ENCODE results near the gene PSTPIP1. TPM values are rescaled to one million over a fixed set of nuclear protein-coding genes. Genes with fewer than 3 reads are reported as not detected.

PSTPIP1 gene
- total and polyA plus RNA-seq, 2 of the 13 experiments (the other 11 are each of a cell fraction or from before 2014, with no cell fraction given), result 4.4 to 8.7 TPM

- no peak for TF ChIP-seq MNT (IDR thresholded peaks at IDR 0.05)
- TF ChIP-seq GZF1 (CRISPR knock-in tag; IDR thresholded peaks at IDR 0.05), result no peak
- no peak for TF ChIP-seq GPBP1L1 (CRISPR knock-in tag; IDR thresholded peaks at IDR 0.05)
- TF ChIP-seq ZNF770 (CRISPR knock-in tag; IDR thresholded peaks at IDR 0.05), result no peak
These were observed 45.7 kb downstream of the PSTPIP1 start (continued) for GRCh38 chr15:77040673-77041072.

- no peak overlapping the region for H3K4me2 ChIP-seq (ENCODE audit: low read depth, low read length)
- intact Hi-C loops (cut with micrococcal nuclease; ENCODE audit: unreplicated experiment) (no loop called here), in situ Hi-C loops (cut with HindIII; ENCODE audit: extremely low pct_ligation_motif_present, low pct_unique_long_range_greater_than_20kb) (no loop called here)
- BruUV-seq (replicated peaks), result no TSS peak
- H3K9ac ChIP-seq (ENCODE audit: insufficient read depth, low read depth, low read length), result no peak overlapping the region
- H3K9me3 ChIP-seq (ENCODE audit: low read length), result no peaks in the 10 kb centered on the region
- H3K27ac ChIP-seq (ENCODE audit: extremely low read length, insufficient read depth, low read length), result no peak overlapping the region
- 95% methylated on average over 8 of the region's 8 CpGs for WGBS (ENCODE audit: low lambda C conversion rate)
- H3K4me3 ChIP-seq (replicated peaks in 1 of 3; ENCODE audit: insufficient read depth in 1 of 3, low read depth in 2 of 3, low read length in 3 of 3), result no peak overlapping the region
- no peaks in the 10 kb centered on the region for H3K79me2 ChIP-seq (ENCODE audit: insufficient read depth, low read length)
- ChIA-PET POLR2A (no interaction called here), CTCF (ENCODE audit: low intra/inter-chr PET ratio, low total read pairs) (no interaction called here)
- DNase-seq (ENCODE audit: low spot score), result no peak
- no peaks in the 10 kb centered on the region for H4K20me1 ChIP-seq (ENCODE audit: insufficient read depth, low read length)
- no peaks in the 10 kb centered on the region for H3K27me3 ChIP-seq (ENCODE audit: control insufficient read depth in 1 of 2, insufficient read depth in 2 of 2, low read length in 2 of 2)
- H3K4me1 ChIP-seq (ENCODE audit: insufficient read depth, low read length), result no peaks in the 10 kb centered on the region
- no peak for ATAC-seq
- H3K36me3 ChIP-seq (replicated peaks in 1 of 2; ENCODE audit: control insufficient read depth in 1 of 2, insufficient read depth in 2 of 2, low read length in 2 of 2), result peaks cover 5 to 42% of the 10 kb centered on the region in 2 experiments
- H2AFZ ChIP-seq (ENCODE audit: low read length), result no peak overlapping the region
- no peak for FAIRE-seq
- TF ChIP-seq KLF12 (CRISPR knock-in tag; IDR thresholded peaks at IDR 0.05; ENCODE audit: borderline replicate concordance), result no peak
- TF ChIP-seq TOE1 (CRISPR knock-in tag; IDR thresholded peaks at IDR 0.05), result no peak
- no peak for TF ChIP-seq ZNF44 (CRISPR knock-in tag; IDR thresholded peaks at IDR 0.05)
- TF ChIP-seq ZNF678 (CRISPR knock-in tag; IDR thresholded peaks at IDR 0.05), result no peak
- TF ChIP-seq CENPX (CRISPR knock-in tag; IDR thresholded peaks at IDR 0.05), result no peak
- TF ChIP-seq ATF7-NPFF (CRISPR knock-in tag; IDR thresholded peaks at IDR 0.05; ENCODE audit: low read depth), result no peak
- no peak for TF ChIP-seq ZNF691 (CRISPR knock-in tag; IDR thresholded peaks at IDR 0.05; ENCODE audit: borderline replicate concordance, low read depth)
- no peak for TF ChIP-seq ZNF367 (CRISPR knock-in tag; IDR thresholded peaks at IDR 0.05; ENCODE audit: borderline replicate concordance)
- no peak for TF ChIP-seq SAP130 (CRISPR knock-in tag; IDR thresholded peaks at IDR 0.05; ENCODE audit: low read depth)
- no peak for TF ChIP-seq ZBTB33 (CRISPR knock-in tag; IDR thresholded peaks at IDR 0.05)
These were observed 47.5 kb downstream of the PSTPIP1 start for GRCh38 chr15:77042245-77042919.

Measured in HepG2 (cell line).